ENCODE data around the gene ADGRG3.
"Not testable (repeated sequence)": the region's sequence is repeated elsewhere in the genome, so short reads cannot be mapped to it uniquely, and the experiment has no call there.

Gene ADGRG3

DNA sequence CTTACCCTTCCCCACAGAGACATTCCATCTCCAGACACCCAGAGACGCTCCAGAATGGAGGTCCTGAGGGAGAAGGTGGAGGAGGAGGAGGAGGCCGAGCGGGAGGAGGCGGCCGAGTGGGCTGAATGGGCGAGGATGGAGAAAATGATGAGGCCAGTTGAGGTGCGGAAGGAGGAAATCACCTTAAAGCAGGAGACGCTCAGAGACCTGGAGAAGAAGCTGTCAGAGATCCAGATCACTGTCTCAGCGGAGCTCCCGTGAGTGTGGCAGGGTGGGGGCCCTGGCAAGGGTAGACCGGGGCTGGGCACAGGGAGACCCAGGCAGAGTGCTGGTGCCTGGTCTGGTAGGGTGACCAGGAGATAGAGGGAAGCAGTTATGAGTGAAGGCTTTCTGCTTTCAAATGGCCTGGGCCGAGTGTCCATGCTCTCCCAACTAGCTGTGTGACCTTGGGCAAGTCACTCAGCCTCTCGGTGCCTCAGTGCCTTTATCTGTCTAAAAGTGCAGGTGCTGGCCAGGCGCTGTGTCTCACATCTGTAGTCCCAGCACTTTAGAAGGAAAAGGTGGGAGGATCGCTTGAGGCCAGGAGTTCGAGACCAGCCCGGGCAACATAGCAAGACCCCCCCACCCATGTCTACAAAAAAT is 29.9 kb downstream of the ADGRG3 start:
- DNase-seq (ENCODE audit: low spot score), result no peak

GRCh38 chr16:57698812-57699405 is 30.8 kb downstream of the ADGRG3 start:
- DNase-seq (ENCODE audit: low spot score), result no peak

- no peak for DNase-seq (ENCODE audit: low spot score)
Observed at GRCh38 chr16:57699481-57699880, 31.4 kb downstream of the ADGRG3 start.

- DNase-seq (ENCODE audit: low spot score), result no peak
Observed at GRCh38 chr16:57699899-57700298, 31.8 kb downstream of the ADGRG3 start.

GRCh38 chr16:57700781-57701551 is 32.9 kb downstream of the ADGRG3 start:
- no peak for DNase-seq (ENCODE audit: low spot score)

GRCh38 chr16:57701759-57702371 is 33.8 kb downstream of the ADGRG3 start:
- DNase-seq (ENCODE audit: low spot score), result no peak

DNA sequence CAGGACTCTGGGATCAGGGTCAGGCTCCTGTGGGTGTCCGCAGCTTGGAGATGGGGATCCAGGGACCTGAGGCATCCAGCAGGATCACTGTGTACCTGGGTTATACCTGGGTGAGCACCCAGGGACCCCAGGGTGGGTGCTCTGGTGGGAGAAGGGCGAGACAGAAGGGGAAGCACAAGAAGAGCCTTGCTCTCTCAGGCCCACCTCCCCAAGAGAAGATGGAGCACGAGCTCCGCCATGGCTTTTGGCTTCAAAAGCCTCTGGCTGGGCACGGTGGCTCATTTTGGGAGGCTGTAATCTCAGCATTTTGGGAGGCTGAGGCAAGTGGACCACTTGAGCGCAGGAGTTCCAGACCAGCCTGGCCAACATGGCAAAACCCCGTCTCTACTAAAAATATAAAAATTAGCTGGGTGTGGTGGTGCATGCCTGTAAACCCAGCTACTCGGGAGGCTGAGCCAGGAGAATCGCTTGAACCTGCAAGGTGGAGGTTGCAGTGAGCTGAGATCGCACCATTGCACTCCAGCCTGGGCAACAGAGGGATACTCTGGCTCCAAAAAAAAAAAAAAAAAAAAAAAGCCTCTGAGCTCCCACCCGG is 35.4 kb downstream of the ADGRG3 start:
- no peak for DNase-seq (ENCODE audit: low spot score)

- no peak for DNase-seq (ENCODE audit: low spot score)
Observed at GRCh38 chr16:57704011-57704904, 36.2 kb downstream of the ADGRG3 start.

GRCh38 chr16:57704905-57705852 is 37.1 kb downstream of the ADGRG3 start:
- DNase-seq (ENCODE audit: low spot score), result no peak

DNA sequence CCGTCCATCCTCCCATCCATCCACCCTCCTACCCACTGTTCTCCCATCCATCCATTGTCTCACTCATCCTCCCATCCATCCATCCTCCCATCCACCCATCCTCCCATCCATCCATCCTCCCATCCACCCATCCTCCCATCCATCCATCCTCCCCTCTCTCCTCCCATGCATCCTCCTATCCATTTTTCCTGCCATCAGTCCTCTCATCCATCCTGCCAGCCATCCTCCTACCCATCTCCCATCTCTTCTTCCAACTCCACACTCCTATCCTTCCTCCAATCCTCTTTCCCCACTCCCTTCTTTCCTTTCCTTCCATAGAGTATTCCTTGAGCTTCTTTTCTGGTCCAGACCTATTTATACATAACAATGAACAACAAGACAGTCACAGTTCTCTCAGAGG is 38.6 kb downstream of the ADGRG3 start:
- no peak for DNase-seq (ENCODE audit: low spot score)

GRCh38 chr16:57707331-57707730 is 39.2 kb downstream of the ADGRG3 start:
- no peak for DNase-seq (ENCODE audit: low spot score)

GRCh38 chr16:57708168-57708567 is 40.1 kb downstream of the ADGRG3 start:
- DNase-seq (ENCODE audit: low spot score), result no peak

DNA sequence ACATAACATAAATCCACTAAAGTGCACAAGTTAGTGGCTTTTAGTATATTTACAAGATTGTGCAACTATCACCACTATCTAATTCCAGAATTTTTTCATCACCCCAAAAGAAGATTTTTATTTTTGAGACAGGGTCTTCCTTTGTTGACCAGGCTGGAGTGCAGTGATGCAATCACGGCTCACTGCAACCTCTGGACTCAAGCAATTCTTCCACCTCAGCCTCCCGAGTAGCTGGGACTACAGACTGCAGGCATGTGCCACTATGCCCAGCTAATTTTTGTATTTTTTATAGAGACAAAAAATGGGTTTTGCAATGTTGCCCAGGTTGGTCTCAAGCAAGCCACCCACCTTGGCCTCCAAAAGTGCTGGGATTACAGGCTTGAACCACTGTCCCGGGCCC is 41.6 kb downstream of the ADGRG3 start:
- no peak for DNase-seq (ENCODE audit: low spot score)

DNA sequence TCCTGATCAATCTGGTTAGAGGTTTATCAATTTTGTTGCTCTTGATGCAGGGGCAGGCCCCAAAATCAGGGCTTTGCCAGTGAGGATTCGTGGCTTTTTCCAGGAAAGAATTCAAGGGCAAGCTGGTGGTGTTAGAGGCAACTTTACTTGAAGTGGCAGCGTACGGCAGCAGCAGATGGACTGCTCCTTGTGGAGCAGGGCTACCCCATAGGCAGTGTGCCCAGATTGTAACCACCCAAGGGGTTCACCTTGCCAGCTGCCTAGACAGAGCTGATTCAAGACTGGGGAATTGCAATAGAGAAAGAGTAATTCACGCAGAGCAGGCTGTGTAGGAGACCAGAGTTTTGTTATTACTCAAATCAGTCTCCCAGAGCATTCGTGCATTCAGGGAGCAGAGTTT is 43.2 kb downstream of the ADGRG3 start:
- DNase-seq (ENCODE audit: low spot score), result no peak

GRCh38 chr16:57711993-57712392 is 43.9 kb downstream of the ADGRG3 start:
- no peak for DNase-seq (ENCODE audit: low spot score)

DNA sequence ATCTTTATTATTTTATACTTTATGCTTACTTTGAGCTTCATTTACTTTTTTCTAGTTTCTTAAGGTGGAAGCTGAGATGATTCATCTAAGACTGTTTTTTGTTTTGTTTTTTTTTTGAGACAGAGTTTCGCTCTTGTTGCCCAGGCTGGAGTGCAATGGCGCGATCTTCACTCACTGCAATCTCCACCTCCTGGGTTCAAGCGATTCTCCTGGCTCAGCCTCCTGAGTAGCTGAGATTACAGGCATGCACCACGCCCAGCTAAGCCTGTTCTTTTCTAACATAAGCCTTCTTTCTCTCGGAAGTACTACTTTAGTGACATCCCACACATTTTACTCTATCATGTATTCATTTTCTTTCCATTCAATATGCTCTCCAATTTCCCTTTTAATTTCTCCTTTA is 44.5 kb downstream of the ADGRG3 start:
- not testable (repeated sequence) for DNase-seq (ENCODE audit: low spot score)

DNA sequence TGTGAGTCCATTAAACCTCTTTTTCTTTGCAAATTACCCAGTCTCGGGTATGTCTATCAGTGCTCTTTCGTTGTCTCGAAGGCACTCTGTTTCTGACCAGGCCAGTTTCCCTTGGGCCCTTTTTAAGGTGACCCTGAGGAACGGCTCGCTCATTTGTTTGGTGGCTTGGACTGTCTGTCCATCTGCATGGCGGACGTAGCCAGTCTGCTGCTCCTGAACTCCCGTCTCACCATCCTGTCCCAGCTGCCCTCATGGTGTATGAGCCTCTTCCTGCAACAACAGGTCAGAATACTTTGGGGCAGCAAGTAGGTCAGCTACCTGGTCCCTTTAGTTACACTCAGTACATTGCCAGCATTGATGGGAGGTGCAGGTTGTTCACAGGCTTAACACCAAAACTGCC is 45.5 kb downstream of the ADGRG3 start:
- no peak for DNase-seq (ENCODE audit: low spot score)

DNA sequence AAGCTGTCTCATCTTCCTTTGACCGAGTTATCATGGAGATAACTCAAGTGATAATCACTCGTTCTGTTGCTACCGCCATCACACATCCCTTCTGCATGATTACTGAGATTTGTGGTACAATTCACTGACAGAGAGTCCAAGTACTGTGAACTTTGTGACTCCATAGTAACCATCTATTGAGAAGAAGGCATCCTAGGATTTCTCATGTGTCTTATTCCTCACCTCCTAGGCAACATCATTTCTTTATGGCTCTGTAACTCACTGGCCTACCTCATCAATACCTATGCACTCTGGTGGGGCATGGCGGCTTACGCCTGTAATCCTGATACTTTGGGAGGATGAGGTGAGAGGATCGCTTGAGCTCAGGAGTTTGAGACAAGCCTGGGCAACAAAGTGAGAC is 45.9 kb downstream of the ADGRG3 start:
- no peak for DNase-seq (ENCODE audit: low spot score)

- peak; percentile 54 for DNase-seq (ENCODE audit: low spot score)
Observed at GRCh38 chr16:57720142-57720575, 52.1 kb downstream of the ADGRG3 start.

All from NAMALWA (cell line).